BE2C (cell line): ENCODE measurements around the gene EFNB2.

Source experiments
- DNase-seq: peaks from one replicate; pipeline ENCODE4 v3.0.0-alpha.2; 2020
- H3K27me3 ChIP-seq: fragments of 250-450 bp; sonication (Bioruptor Pico); 2 replicates; pipeline ENCODE4 v1.5.1; 2020; ENCODE audit warnings: mild to moderate bottlenecking
- H3K36me3 ChIP-seq: fragments of 250-450 bp; sonication (Bioruptor Pico); 2 replicates; pipeline ENCODE4 v1.5.1; 2020; ENCODE audit warnings: mild to moderate bottlenecking
- H3K4me1 ChIP-seq: fragments of 250-450 bp; sonication (Bioruptor Pico); 2 replicates; pipeline ENCODE4 v1.5.1; 2020
- H3K4me3 ChIP-seq: 2 replicates; pipeline ENCODE4 v1.5.1; 2011; ENCODE audit warnings: low read depth, low read length
- H3K9me3 ChIP-seq: fragments of 250-450 bp; sonication (Bioruptor Pico); 2 replicates; pipeline ENCODE4 v1.5.1; 2020
- CTCF ChIP-seq: IDR thresholded peaks from 2 replicates; pipeline ENCODE4 v1.5.1; 2012; ENCODE audit warnings: mild to moderate bottlenecking, low read depth, low read length

The EFNB2 gene

GRCh38 chr13:106513025-106513983 lies 22.2 kb downstream of the EFNB2 start:
- TF ChIP-seq CTCF = no peak
- Histone ChIP-seq H3K27me3 (no peaks in the 10 kb centered on the region), H3K9me3 (0 out of 2 replicates have a peak, but pooled peaks cover 2% of the 10 kb centered on the region), H3K36me3 (peaks cover 26% of the 10 kb centered on the region), H3K4me1 (peaks cover 14% of the 10 kb centered on the region; the same call in 1 of the 2 replicates), H3K4me3 (no peak overlapping the region)
- no peak for DNase-seq

- H3K4me3 ChIP-seq = no peak overlapping the region
- H3K27me3 ChIP-seq = no peaks in the 10 kb centered on the region
- TF ChIP-seq CTCF = no peak
- peaks cover 18% of the 10 kb centered on the region for H3K4me1 ChIP-seq
- peaks cover 48% of the 10 kb centered on the region for H3K36me3 ChIP-seq
- DNase-seq = no peak
- no peaks in the 10 kb centered on the region for H3K9me3 ChIP-seq
Observed at GRCh38 chr13:106507560-106508274, 27.7 kb downstream of the EFNB2 start.

GRCh38 chr13:106506286-106506685 lies 29.2 kb downstream of the EFNB2 start:
- Histone ChIP-seq H3K4me3 (no peak overlapping the region), H3K36me3 (peaks cover 47% of the 10 kb centered on the region), H3K27me3 (no peaks in the 10 kb centered on the region), H3K9me3 (no peaks in the 10 kb centered on the region), H3K4me1 (peaks cover 24% of the 10 kb centered on the region)
- no peak for TF ChIP-seq CTCF
- DNase-seq = no peak

GRCh38 chr13:106505732-106506131 lies 29.7 kb downstream of the EFNB2 start:
- peaks cover 24% of the 10 kb centered on the region for H3K4me1 ChIP-seq

GRCh38 chr13:106505295-106505694 lies 30.2 kb downstream of the EFNB2 start:
- TF ChIP-seq CTCF = no peak
- H3K36me3 ChIP-seq = peaks cover 40% of the 10 kb centered on the region
- no peak for DNase-seq
- H3K4me1 ChIP-seq = peaks cover 29% of the 10 kb centered on the region
- no peak overlapping the region for H3K4me3 ChIP-seq
- no peaks in the 10 kb centered on the region for H3K9me3 ChIP-seq
- no peaks in the 10 kb centered on the region for H3K27me3 ChIP-seq

More at GRCh38 chr13:106505732-106506131, 29.7 kb downstream of the EFNB2 start:
- no peaks in the 10 kb centered on the region for H3K9me3 ChIP-seq
- no peak for TF ChIP-seq CTCF
- peaks cover 45% of the 10 kb centered on the region for H3K36me3 ChIP-seq
- DNase-seq = no peak
- H3K4me3 ChIP-seq = no peak overlapping the region
- no peaks in the 10 kb centered on the region for H3K27me3 ChIP-seq
